ENCODE measurements around the gene KCTD6. TPM values are rescaled to one million over a fixed set of nuclear protein-coding genes. Genes with fewer than 3 reads are reported as not detected.
A peak's percentile ranks its signal among the peaks of the same experiment; 100 is the strongest.

KCTD6 gene
- polyA plus RNA-seq, 1 of the 3 experiments (the other 2 are of a cell fraction): 7.8 TPM

- POLR2A ChIA-PET: interaction anchor here (0.8 kb wide), 1 partner anchor 189 kb away, joined by 3 read pairs; the partner anchor contains the start of genes HTD2 and RPP14
- H3K9me2 ChIP-seq: no peaks in the 10 kb centered on the region
- WGBS (ENCODE audit: low lambda C conversion rate): 34% methylated on average over 3 of the region's 3 CpGs
- H3K27me3 ChIP-seq (ENCODE audit: insufficient read depth): no peaks in the 10 kb centered on the region
- no peak for TF ChIP-seq FOXJ3 (CRISPR knock-in tag; IDR thresholded peaks at IDR 0.05)
- TF ChIP-seq MAX (IDR thresholded peaks at IDR 0.05; ENCODE audit: low read depth): no peak
- peak; percentile 40; the same call in 1 of the 2 replicates for TF ChIP-seq FOSL2 (IDR thresholded peaks at IDR 0.05; ENCODE audit: borderline replicate concordance, low read depth)
- TF ChIP-seq NFIC (IDR thresholded peaks at IDR 0.05; ENCODE audit: borderline replicate concordance): peak; percentile 43; the same call in 1 of the 2 replicates
- no peak for TF ChIP-seq EP300 (IDR thresholded peaks at IDR 0.05; ENCODE audit: borderline replicate concordance in 1 of 2, low read depth in 1 of 2, low read length in 1 of 2)
- peak; percentile 51 for TF ChIP-seq JUND (IDR thresholded peaks at IDR 0.05)
- TF ChIP-seq TCF12 (IDR thresholded peaks at IDR 0.05): peak; percentile 53; the same call in 1 of the 2 replicates
- peaks cover 20 to 34% of the 10 kb centered on the region in 2 experiments; a peak in 3 of 4 replicates for H3K4me1 ChIP-seq (ENCODE audit: control insufficient read depth in 1 of 2, insufficient read depth in 2 of 2, low read depth in 1 of 2, low read length in 1 of 2)
- H3K9me3 ChIP-seq: no peaks in the 10 kb centered on the region
- no peak overlapping the region for H3K9ac ChIP-seq
- no peaks in the 10 kb centered on the region for H3K36me3 ChIP-seq (replicated peaks in 1 of 2; ENCODE audit: control insufficient read depth in 1 of 2, insufficient read depth in 2 of 2, low read length in 1 of 2)
- H3K4me2 ChIP-seq: peak overlapping the region; percentile 85; the same call in 1 of the 2 replicates
- H3K4me3 ChIP-seq (ENCODE audit: low read depth in 2 of 2, low read length in 1 of 2): no peak overlapping the region
- H3K27ac ChIP-seq (ENCODE audit: low read depth in 2 of 2, low read length in 1 of 2): peak overlapping the region; percentile 16 to 21; a peak in 3 of 4 replicates
- CTCF ChIA-PET: interaction anchor here (0.8 to 6.1 kb wide), 11 partner anchors 12 to 272 kb away, joined by 3 to 99 read pairs (median 4); partner anchors contain the start of genes ABHD6, ACOX2, HTD2 and RPP14
- H3K79me2 ChIP-seq (ENCODE audit: insufficient read depth): peaks cover 77% of the 10 kb centered on the region
- H2AFZ ChIP-seq (ENCODE audit: low read depth): no peak overlapping the region
- peaks cover 24% of the 10 kb centered on the region; the same call in 1 of the 2 replicates for H4K20me1 ChIP-seq (ENCODE audit: insufficient read depth)
- H3F3A ChIP-seq (replicated peaks; ENCODE audit: insufficient read depth): peaks cover 3% of the 10 kb centered on the region
- no peak for DNase-seq
Measured at GRCh38 chr3:58495101-58495500, 3.2 kb downstream of the KCTD6 start.

GRCh38 chr3:58496206-58496857 is 4.4 kb downstream of the KCTD6 start:
- TF ChIP-seq NRF1 (IDR thresholded peaks at IDR 0.05; ENCODE audit: low read depth, low read length): no peak
- H3K4me3 ChIP-seq (ENCODE audit: low read depth in 2 of 2, low read length in 1 of 2): no peak overlapping the region
- no peaks in the 10 kb centered on the region for H3F3A ChIP-seq (replicated peaks; ENCODE audit: insufficient read depth)
- peaks cover 24% of the 10 kb centered on the region; the same call in 1 of the 2 replicates for H4K20me1 ChIP-seq (ENCODE audit: insufficient read depth)
- peaks cover 15 to 34% of the 10 kb centered on the region in 2 experiments; a peak in 3 of 4 replicates for H3K4me1 ChIP-seq (ENCODE audit: control insufficient read depth in 1 of 2, insufficient read depth in 2 of 2, low read depth in 1 of 2, low read length in 1 of 2)
- no peak for DNase-seq
- peaks cover 6 to 9% of the 10 kb centered on the region in 2 experiments for H3K36me3 ChIP-seq (replicated peaks in 1 of 2; ENCODE audit: control insufficient read depth in 1 of 2, insufficient read depth in 2 of 2, low read length in 1 of 2)
- H3K79me2 ChIP-seq (ENCODE audit: insufficient read depth): peaks cover 89% of the 10 kb centered on the region
- H3K9ac ChIP-seq: no peak overlapping the region
- CTCF ChIA-PET: interaction anchor here (1.2 to 6.1 kb wide), 4 partner anchors 33 to 190 kb away, joined by 3 to 99 read pairs (median 9); partner anchors contain the start of genes ACOX2, HTD2 and RPP14
- H3K9me2 ChIP-seq: no peaks in the 10 kb centered on the region
- H3K27me3 ChIP-seq (ENCODE audit: insufficient read depth): no peaks in the 10 kb centered on the region
- no peak overlapping the region for H3K4me2 ChIP-seq
- 86% methylated on average over 5 of the region's 5 CpGs for WGBS (ENCODE audit: low lambda C conversion rate)
- POLR2A ChIA-PET: no interaction called here
- H2AFZ ChIP-seq (ENCODE audit: low read depth): no peak overlapping the region
- no peak overlapping the region for H3K27ac ChIP-seq (ENCODE audit: low read depth in 2 of 2, low read length in 1 of 2)
- H3K9me3 ChIP-seq: no peaks in the 10 kb centered on the region

- Histone ChIP-seq H3K27me3 (ENCODE audit: insufficient read depth) (no peaks in the 10 kb centered on the region), H3K4me3 (ENCODE audit: low read depth in 2 of 2, low read length in 1 of 2) (no peak overlapping the region), H3K4me2 (no peak overlapping the region), H3K79me2 (ENCODE audit: insufficient read depth) (peaks cover 92% of the 10 kb centered on the region), H2AFZ (ENCODE audit: low read depth) (no peak overlapping the region), H3K4me1 (ENCODE audit: control insufficient read depth in 1 of 2, insufficient read depth in 2 of 2, low read depth in 1 of 2, low read length in 1 of 2) (peaks cover 14 to 34% of the 10 kb centered on the region in 2 experiments; a peak in 3 of 4 replicates), H3F3A (replicated peaks; ENCODE audit: insufficient read depth) (no peaks in the 10 kb centered on the region), H4K20me1 (ENCODE audit: insufficient read depth) (peaks cover 24% of the 10 kb centered on the region; the same call in 1 of the 2 replicates), H3K36me3 (replicated peaks in 1 of 2; ENCODE audit: control insufficient read depth in 1 of 2, insufficient read depth in 2 of 2, low read length in 1 of 2) (peaks cover 13 to 16% of the 10 kb centered on the region in 2 experiments), H3K27ac (ENCODE audit: low read depth in 2 of 2, low read length in 1 of 2) (no peak overlapping the region; a peak in 2 of 4 replicates), H3K9ac (no peak overlapping the region), H3K9me2 (no peaks in the 10 kb centered on the region), H3K9me3 (no peaks in the 10 kb centered on the region)
- DNase-seq: no peak
- WGBS (ENCODE audit: low lambda C conversion rate): 86% methylated on average over 1 of the region's 1 CpG
- ChIA-PET POLR2A (no interaction called here), CTCF (interaction anchor here (1.2 to 2.9 kb wide), 2 partner anchors 33 to 133 kb away, joined by 3 to 14 read pairs; no protein-coding TSS in a partner anchor)
- TF ChIP-seq MXI1 (IDR thresholded peaks at IDR 0.05; ENCODE audit: low read depth, low read length) (no peak), REST (IDR thresholded peaks at IDR 0.05; ENCODE audit: low read depth, low read length) (no peak), ZBTB33 (IDR thresholded peaks at IDR 0.05; ENCODE audit: borderline replicate concordance, low read depth) (no peak), SMC3 (IDR thresholded peaks at IDR 0.05; ENCODE audit: low read depth, low read length) (no peak), TAF1 (IDR thresholded peaks at IDR 0.05; ENCODE audit: borderline replicate concordance, low read depth, low read length) (no peak), RXRA (IDR thresholded peaks at IDR 0.05; ENCODE audit: borderline replicate concordance, low read depth) (no peak), RCOR1 (IDR thresholded peaks at IDR 0.05; ENCODE audit: low read length) (no peak)
Measured at GRCh38 chr3:58497097-58497496, 5.2 kb downstream of the KCTD6 start.

All from SK-N-SH (cell line).